ENCODE measurements around the gene ZNF79. TPM values are rescaled to one million over a fixed set of nuclear protein-coding genes. Genes with fewer than 3 reads are reported as not detected.

ZNF79 gene
- total and polyA plus RNA-seq, 2 donors from 2014 or later, result 2.1 to 9.1 TPM

DNA sequence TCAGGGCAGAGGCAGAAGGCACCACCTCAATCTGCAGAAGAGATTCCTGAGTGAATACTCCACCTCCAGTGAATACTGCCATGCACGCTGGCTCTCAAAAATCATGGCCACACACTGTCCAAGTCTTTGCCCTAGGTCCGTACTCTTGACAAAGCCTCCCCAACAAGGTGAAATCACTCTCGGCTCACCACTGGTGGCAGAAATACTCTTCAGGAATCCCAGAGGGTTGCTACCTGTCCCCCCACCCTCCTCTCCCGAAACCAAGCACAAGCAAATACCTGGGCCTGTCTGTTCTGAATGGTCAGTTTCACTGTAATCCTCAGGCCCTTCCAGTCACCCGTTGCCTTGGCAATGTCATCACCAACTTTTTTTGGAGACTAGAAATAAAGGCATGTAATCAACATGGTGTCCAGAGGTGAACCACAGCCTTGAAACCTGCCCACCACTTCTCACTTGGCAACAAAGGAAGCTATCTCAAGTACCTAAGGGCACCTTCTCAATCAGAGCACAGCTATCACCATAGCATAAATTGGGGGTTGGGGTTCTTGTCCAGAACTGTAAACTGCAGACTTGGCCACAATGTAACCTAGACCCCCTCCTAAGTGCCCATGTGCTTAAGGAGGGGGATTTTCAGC lies 25.3 kb downstream of the ZNF79 start:
- Histone ChIP-seq H3K9ac (ENCODE audit: low read length in 3 of 3) (peak overlapping the region; percentile 62 to 84 (median 82)), H3K4me1 (ENCODE audit: control insufficient read depth in 2 of 3, insufficient read depth in 2 of 3, low read depth in 1 of 3, low read length in 3 of 3) (peaks cover 0 to 25% (median 3%) of the 10 kb centered on the region in 3 donors), H3K9me3 (ENCODE audit: control insufficient read depth in 2 of 3, insufficient read depth in 1 of 3, low read length in 3 of 3) (peaks cover 0 to 4% (median 0%) of the 10 kb centered on the region in 3 donors), H3K27ac (ENCODE audit: low read depth in 2 of 2, low read length in 2 of 2) (peak overlapping the region in 1 of 2 donors; percentile 8), H3K4me3 (ENCODE audit: low read length in 3 of 3) (peak overlapping the region; percentile 86 to 94 (median 91)), H3K27me3 (ENCODE audit: control insufficient read depth, insufficient read depth, low read length) (no peaks in the 10 kb centered on the region), H3K36me3 (ENCODE audit: control insufficient read depth in 2 of 3, insufficient read depth in 3 of 3, low read length in 3 of 3) (peaks cover 6 to 35% (median 24%) of the 10 kb centered on the region in 3 donors)
- intact Hi-C loops (cut with DNase I), result no loop called here
- TF ChIP-seq CTCF (IDR thresholded peaks at IDR 0.05; ENCODE audit: borderline replicate concordance, extremely low read depth, insufficient read depth), result no peak
- FAIRE-seq (no peak), DNase-seq (peak in 1 of 5 donors; percentile 18)

- Histone ChIP-seq H3K4me3 (ENCODE audit: low read length in 3 of 3) (peak overlapping the region; percentile 86 to 94 (median 91)), H3K4me1 (ENCODE audit: control insufficient read depth in 2 of 3, insufficient read depth in 2 of 3, low read depth in 1 of 3, low read length in 3 of 3) (peaks cover 0 to 25% (median 3%) of the 10 kb centered on the region in 3 donors), H3K27me3 (ENCODE audit: control insufficient read depth, insufficient read depth, low read length) (no peaks in the 10 kb centered on the region), H3K9ac (ENCODE audit: low read length in 3 of 3) (peak overlapping the region; percentile 82 to 93 (median 84)), H3K9me3 (ENCODE audit: control insufficient read depth in 2 of 3, insufficient read depth in 1 of 3, low read length in 3 of 3) (no peaks in the 10 kb centered on the region), H3K27ac (ENCODE audit: low read depth in 2 of 2, low read length in 2 of 2) (peak overlapping the region; percentile 44 to 97), H3K36me3 (ENCODE audit: control insufficient read depth in 2 of 3, insufficient read depth in 3 of 3, low read length in 3 of 3) (peaks cover 6 to 27% (median 18%) of the 10 kb centered on the region in 3 donors)
- TF ChIP-seq CTCF (IDR thresholded peaks at IDR 0.05; ENCODE audit: borderline replicate concordance, extremely low read depth, insufficient read depth), result no peak
- DNase-seq (peak in 4 of 5 donors; percentile 28 to 61 (median 41)), FAIRE-seq (no peak)
- intact Hi-C loops (cut with DNase I), result no loop called here
Measured at GRCh38 chr9:127450243-127450760, 26.1 kb downstream of the ZNF79 start.

DNA sequence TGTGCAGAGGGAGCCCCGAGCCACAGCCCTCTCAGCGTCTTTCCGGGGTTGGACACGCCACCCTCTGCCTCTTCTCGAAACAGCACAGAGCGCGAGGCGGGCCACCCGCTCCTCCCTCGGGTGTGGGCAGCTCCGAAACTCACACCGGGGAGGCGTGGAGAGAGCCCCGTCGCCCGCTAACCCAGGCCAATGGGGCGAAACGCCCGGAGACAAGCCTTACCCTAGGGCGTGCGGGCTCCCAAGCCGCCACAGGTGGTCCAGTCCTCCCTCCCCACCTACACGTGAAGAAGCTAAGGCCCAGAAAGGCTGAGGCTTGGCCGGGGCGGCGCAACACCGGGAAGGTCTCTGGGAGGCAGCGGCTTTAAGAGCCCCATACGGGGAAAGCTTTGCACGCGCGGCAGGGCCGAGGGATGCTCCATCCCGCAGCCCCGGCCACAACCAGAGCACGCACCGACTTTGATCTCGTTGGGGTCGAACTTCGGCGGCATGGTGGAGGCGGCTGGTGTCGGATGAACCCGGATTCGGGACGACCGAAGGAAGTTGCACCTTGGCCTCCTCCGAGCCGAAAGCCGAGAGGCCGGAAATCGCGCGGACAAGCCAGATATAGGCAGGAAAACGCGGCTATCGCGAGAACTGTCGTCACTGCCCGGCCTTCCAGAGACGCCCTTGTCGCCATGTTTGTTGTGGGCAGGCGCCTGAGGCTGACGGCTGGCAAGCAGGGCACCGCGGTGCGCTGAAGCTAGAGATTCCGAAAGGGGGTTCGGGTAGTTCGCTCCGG lies 26.8 kb downstream of the ZNF79 start, which contains the start of the genes LRSAM1 and RPL12:
TSS of gene LRSAM1 (plus strand) at position 681 of the 778 bp plus-strand sequence. CDS start 3,018 bp downstream, outside the sequence.
TSS of gene RPL12 (minus strand) at position 577 of the 778 bp plus-strand sequence. CDS start at position 488, 89 bp downstream.
- peak within 1 kb of the TSS; percentile 75 to 97 for H3K27ac ChIP-seq (ENCODE audit: low read depth in 2 of 2, low read length in 2 of 2)
- H3K27me3 ChIP-seq (ENCODE audit: control insufficient read depth, insufficient read depth, low read length), result no peaks in the 10 kb centered on the region
- no peak for FAIRE-seq
- no peaks in the 10 kb centered on the region for H3K9me3 ChIP-seq (ENCODE audit: control insufficient read depth in 2 of 3, insufficient read depth in 1 of 3, low read length in 3 of 3)
- intact Hi-C loops (cut with DNase I), result no loop called here
- peak within 1 kb of the TSS; percentile 82 to 95 (median 84) for H3K9ac ChIP-seq (ENCODE audit: low read length in 3 of 3)
- peaks cover 6 to 25% (median 23%) of the 10 kb centered on the region in 3 donors for H3K36me3 ChIP-seq (ENCODE audit: control insufficient read depth in 2 of 3, insufficient read depth in 3 of 3, low read length in 3 of 3)
- DNase-seq, result peak; percentile 98 to 99 (median 98)
- peak within 1 kb of the TSS; percentile 86 to 94 (median 91) for H3K4me3 ChIP-seq (ENCODE audit: low read length in 3 of 3)
- no peak for TF ChIP-seq CTCF (IDR thresholded peaks at IDR 0.05; ENCODE audit: borderline replicate concordance, extremely low read depth, insufficient read depth)
- peaks cover 0 to 25% (median 3%) of the 10 kb centered on the region in 3 donors for H3K4me1 ChIP-seq (ENCODE audit: control insufficient read depth in 2 of 3, insufficient read depth in 2 of 3, low read depth in 1 of 3, low read length in 3 of 3)
